Mammary epithelial cell (primary cell): ENCODE data around the gene PTGER4.

ENCODE experiments used
- CTCF ChIP-seq, 2 donors: IDR thresholded peaks in 1 of 2; conservative IDR thresholded peaks in 1 of 2; 2 replicates each; pipeline ENCODE4 v1.5.1; 2011 to 2012; ENCODE audit warnings: inconsistent platforms in 2 of 2, low read length in 2 of 2, mild to moderate bottlenecking in 2 of 2, control low read depth in 1 of 2, low read depth in 1 of 2; ENCODE audit not compliant: insufficient read depth in 1 of 2; ENCODE audit errors: extremely low read depth in 1 of 2
- EZH2 ChIP-seq: IDR thresholded peaks from 2 replicates; pipeline ENCODE4 v1.6.1; 2012; ENCODE audit warnings: low read length, inconsistent platforms, borderline replicate concordance

DNA sequence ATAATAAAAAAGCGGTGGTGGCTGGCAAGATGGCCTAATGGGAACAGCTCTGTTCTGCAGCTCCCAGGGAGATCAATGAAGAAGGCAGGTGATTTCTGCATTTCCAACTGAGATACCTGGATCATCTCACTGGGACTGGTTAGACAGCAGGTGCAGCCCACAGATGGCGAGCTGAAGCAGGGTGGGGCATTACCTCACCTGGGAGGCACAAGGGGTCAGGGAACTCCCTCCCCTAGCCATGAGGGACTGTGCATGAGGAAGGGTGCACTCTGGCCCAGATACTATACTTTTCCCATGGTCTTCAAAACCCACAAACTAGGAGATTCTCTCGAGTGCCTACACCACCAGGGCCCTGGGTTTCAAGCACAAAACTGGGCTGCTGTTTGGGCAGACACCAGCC lies 45.6 kb upstream of the PTGER4 start:
- TF ChIP-seq CTCF (conservative IDR thresholded peaks at IDR 0.05 in 1 of 2, IDR thresholded peaks at IDR 0.05 in 1 of 2; ENCODE audit: extremely low read depth in 1 of 2, insufficient read depth in 1 of 2, low read depth in 1 of 2, low read length in 2 of 2) (no peak), EZH2 (no peak)
